22Rv1 (cell line): Measurements from ENCODE around the gene HAND1.

Experiments
- H3K27ac ChIP-seq: fragments of 450-650 bp; 2 replicates; pipeline ENCODE4 v1.5.1; 2017
- ZFX ChIP-seq: fragments of 450-650 bp; IDR thresholded peaks from 2 replicates; pipeline ENCODE4 v1.6.1; 2017; ENCODE audit warnings: antibody characterized with exemption, borderline replicate concordance
- TF ChIP-seq, protein P1 (sequence below): fragments of 450-650 bp; IDR thresholded peaks from 2 replicates; pipeline ENCODE4 v1.5.1; 2017; ENCODE audit warnings: mild to moderate bottlenecking

HAND1 gene

DNA sequence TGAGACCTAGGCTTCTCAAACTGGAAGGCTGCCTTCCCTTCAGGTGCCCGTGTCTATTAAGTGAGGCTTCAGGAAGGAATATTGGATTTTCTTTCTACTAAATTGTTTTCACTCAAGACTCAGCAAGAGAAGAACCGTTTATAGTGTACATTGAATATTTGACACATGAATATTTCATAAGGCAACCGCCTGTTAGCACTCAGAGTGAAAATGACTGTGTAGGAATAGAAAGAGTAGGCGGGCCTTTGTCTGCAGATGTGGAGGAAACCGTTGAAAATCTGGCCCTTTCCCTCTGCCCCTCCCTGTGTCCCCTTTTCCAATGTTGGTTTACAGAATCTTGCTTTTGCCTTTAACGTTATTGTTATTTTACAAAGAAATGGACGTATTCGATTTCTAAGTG lies 26.1 kb downstream of the HAND1 start:
- no peak for TF ChIP-seq ZFX
- TF ChIP-seq, protein P1, sequence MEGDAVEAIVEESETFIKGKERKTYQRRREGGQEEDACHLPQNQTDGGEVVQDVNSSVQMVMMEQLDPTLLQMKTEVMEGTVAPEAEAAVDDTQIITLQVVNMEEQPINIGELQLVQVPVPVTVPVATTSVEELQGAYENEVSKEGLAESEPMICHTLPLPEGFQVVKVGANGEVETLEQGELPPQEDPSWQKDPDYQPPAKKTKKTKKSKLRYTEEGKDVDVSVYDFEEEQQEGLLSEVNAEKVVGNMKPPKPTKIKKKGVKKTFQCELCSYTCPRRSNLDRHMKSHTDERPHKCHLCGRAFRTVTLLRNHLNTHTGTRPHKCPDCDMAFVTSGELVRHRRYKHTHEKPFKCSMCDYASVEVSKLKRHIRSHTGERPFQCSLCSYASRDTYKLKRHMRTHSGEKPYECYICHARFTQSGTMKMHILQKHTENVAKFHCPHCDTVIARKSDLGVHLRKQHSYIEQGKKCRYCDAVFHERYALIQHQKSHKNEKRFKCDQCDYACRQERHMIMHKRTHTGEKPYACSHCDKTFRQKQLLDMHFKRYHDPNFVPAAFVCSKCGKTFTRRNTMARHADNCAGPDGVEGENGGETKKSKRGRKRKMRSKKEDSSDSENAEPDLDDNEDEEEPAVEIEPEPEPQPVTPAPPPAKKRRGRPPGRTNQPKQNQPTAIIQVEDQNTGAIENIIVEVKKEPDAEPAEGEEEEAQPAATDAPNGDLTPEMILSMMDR = no peak
- H3K27ac ChIP-seq = no peak overlapping the region

DNA sequence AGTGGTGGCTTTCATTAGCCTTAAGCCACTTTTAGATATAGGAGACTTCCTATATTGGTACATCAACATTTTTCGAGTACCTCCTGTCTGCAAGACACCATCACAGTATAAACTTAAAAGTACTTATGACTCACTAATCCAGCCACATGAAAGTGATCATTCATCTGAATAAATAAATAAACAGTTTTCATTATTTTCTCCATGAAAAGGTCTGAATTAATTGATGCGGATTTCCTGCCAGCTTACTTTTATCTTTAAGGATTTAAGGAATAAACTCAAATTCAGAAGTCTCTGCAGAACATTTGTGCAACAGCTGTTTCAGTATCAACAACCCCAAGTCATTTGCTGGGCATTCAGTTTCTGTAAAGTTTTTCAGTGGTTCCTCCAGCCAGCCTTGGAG lies 28.2 kb downstream of the HAND1 start:
- H3K27ac ChIP-seq = no peak overlapping the region
- TF ChIP-seq, protein P1 = no peak
- no peak for TF ChIP-seq ZFX

DNA sequence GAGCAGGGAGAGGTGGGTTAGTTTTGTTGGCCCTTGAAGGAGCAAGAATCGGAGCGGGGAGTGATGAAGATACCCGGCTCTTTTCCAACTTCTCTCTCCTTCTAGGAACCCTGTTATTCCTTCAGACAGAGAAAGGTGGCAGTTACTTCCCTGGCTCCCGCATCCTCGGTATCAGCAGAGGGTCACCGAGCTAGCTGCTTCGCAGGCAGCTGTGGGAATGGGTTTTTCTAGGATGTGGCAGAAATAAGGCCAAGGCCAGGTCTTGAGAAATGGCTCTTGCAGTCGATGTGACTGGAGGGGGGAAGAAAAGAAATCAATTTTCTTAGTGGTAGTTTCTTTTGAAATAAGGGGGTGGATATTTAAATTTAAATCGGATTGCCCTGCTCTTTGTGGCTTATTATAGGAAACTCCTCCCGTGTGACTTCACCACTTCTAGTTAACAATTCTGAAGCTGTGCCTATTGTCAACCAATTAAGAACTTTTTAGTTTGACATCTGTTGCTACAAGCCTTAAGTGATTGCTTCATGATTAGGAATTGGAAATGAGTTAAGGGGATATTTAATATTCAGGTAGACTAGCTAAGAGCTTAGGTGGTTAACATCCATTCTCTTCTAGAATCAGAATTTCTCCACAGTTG lies 30.8 kb downstream of the HAND1 start:
- peak overlapping the region; percentile 46; the same call in 1 of the 2 replicates for H3K27ac ChIP-seq
- TF ChIP-seq ZFX = no peak
- TF ChIP-seq, protein P1 = no peak

DNA sequence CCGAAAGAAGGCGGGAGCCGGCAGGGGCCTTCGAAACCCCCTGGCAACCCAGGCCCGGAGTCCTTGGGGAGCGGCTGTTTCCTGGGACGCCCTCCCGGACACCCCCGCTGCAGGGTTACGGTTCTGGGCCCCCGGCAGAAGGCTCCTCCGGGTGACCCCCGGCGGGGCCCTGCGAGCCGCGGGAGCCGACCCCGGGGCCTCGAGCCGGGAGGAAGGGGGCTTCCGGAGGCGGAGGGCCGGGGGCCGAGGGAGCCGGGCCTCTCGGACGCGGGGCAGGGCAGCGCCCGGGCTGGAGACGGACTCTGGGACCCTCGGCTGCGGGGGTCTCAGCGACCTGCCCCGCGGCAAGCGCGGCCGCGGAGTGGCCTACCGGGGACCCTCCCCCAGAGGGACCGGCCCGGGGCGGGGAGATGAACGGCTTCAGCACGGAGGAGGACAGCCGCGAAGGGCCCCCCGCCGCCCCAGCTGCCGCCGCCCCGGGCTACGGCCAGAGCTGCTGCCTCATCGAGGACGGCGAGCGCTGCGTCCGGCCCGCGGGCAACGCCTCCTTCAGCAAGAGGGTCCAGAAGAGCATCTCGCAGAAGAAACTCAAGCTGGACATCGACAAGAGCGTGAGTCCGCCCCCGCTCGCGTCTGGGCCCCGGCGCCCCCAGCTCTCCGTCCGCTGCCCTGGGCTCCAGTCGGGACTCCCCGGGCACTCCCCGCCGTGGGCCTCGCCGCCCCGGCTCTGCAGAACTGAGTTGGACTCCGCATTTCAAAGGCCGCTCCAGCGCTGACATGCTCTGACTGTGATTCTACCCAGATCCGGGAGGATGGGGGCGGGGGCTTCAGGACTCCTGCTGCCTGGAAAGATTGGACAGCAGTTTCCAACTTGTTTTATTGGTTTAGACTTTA lies 31.6 kb downstream of the HAND1 start:
- TF ChIP-seq, protein P1 = no peak
- no peak for TF ChIP-seq ZFX
- peak overlapping the region; percentile 46 for H3K27ac ChIP-seq

DNA sequence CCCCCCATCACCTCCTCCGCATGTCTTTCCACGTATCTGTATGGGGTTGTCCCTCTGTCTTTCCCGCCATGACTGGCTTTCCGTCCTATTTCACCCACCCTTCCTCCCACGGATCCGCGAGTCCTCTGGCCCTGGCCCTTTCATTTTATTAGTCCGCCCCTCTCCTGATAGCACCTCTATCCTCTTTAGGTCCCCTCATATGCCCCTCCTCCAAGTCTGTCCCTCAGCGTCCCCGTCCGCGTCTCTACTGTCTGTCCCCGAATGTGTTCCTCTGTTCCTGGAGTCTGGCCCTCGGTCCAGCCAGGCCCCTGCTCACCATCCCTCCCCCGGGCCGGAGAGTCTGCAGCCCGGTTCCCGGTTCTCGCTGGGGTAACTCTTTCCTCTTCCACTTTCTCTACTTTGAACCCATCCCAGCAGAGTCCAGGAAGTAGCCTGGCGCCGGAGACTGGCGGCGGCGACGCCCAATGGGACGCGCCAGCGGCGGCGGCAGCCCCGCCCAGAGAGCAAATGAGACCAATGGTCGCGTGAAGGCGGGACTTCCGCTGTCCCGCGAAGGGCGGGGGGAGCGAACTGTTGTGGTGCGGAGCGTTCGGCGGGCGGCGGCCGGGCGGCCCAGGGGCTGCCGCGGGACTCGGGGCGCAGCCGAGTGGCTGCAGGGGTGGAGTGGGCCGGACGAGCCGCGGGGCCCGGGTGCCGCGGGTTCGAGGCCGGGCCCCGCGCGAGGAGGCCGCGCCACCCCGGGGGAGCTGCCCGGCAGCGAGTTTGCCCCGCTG lies 32.4 kb downstream of the HAND1 start, which contains the start of gene SAP30L:
TSS of gene SAP30L (plus strand) at position 576 of the 773 bp plus-strand sequence. CDS start 608 bp downstream, outside the sequence.
- TF ChIP-seq, protein P1 = no peak
- no peak for TF ChIP-seq ZFX

DNA sequence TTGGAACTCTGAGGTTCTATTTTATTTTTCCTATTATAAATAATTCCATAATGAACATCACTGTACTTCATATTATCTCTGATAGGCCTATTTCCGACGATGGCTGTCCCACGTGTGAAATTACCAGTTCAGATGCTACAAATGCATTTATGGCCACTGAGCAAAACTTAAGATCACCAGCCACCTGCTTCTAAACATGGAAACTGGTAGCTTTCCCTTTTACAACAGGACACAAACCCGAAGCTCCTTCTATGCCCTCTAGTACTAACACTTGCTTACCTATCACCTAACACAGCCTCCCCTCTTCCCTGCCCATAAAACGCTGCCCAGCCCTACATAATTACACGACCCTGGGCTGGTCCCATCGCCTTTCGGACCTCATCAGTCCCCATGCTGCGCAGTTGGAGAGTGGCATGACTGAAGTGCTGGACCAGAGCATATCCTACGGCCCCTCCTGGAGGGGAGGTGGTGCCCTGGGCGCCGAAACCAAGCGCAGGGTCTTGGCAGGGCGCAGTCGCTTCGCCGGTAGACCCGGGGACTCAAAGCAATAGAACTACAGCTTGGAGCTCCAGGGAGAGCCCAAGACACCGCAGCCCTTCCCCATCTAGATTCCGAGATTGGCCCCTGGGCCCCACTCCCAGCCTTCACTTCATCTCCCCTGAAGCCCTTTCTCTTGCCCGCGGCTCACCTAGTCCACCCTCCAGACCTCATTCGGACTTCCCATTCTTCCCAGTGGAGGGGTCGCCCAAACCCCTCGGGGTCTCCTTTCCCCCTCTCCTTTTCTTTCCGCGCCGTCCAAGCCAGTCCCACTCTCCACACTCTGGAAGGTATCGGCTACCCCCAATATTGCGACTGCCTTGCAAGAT lies 33.2 kb downstream of the HAND1 start:
- H3K27ac ChIP-seq = peak overlapping the region; percentile 46
- TF ChIP-seq, protein P1 = no peak
- no peak for TF ChIP-seq ZFX

More for the DNA sequence above, 32.4 kb downstream of the HAND1 start, which contains the start of gene SAP30L:
- peak within 1 kb of the TSS; percentile 46 for H3K27ac ChIP-seq
